Osteoblast (primary cell): ENCODE data around the gene RECQL5. TPM values are rescaled to one million over a fixed set of nuclear protein-coding genes. Genes with fewer than 3 reads are reported as not detected.

Experiments used
- DNase-seq: peaks from one replicate; pipeline ENCODE4 v3.0.0; 2011; ENCODE audit warnings: low spot score, mixed read lengths; ENCODE audit not compliant: insufficient read length; ENCODE audit errors: missing footprints
- H2AFZ ChIP-seq: 2 replicates; pipeline ENCODE4 v1.6.0; 2011; ENCODE audit warnings: mild to moderate bottlenecking, low read length
- H3K27ac ChIP-seq: 2 replicates; pipeline ENCODE4 v1.5.1; 2011; ENCODE audit warnings: mild to moderate bottlenecking, low read depth, low read length, moderate library complexity
- H3K27me3 ChIP-seq: 2 replicates; pipeline ENCODE4 v1.6.0; 2012; ENCODE audit warnings: mild to moderate bottlenecking, control low read depth, inconsistent platforms, low read length, moderate library complexity; ENCODE audit not compliant: insufficient read depth
- H3K36me3 ChIP-seq: 2 replicates; pipeline ENCODE4 v1.5.1; 2011; ENCODE audit warnings: mild to moderate bottlenecking, low read length, control low read depth, moderate library complexity; ENCODE audit not compliant: insufficient read depth
- H3K4me1 ChIP-seq: 2 replicates; pipeline ENCODE4 v1.5.1; 2011; ENCODE audit warnings: mild to moderate bottlenecking, low read length, control low read depth, moderate library complexity; ENCODE audit not compliant: insufficient read depth
- H3K4me2 ChIP-seq: 2 replicates; pipeline ENCODE4 v1.6.0; 2011; ENCODE audit warnings: mild to moderate bottlenecking, low read length; ENCODE audit not compliant: insufficient read depth
- H3K4me3 ChIP-seq: fragments of 200-600 bp; sonication (generic); 3 replicates; pipeline ENCODE4 v1.5.1; 2012; ENCODE audit warnings: mild to moderate bottlenecking, low read length, inconsistent platforms; ENCODE audit not compliant: insufficient read depth
- H3K79me2 ChIP-seq: 2 replicates; pipeline ENCODE4 v1.6.0; 2012; ENCODE audit warnings: mild to moderate bottlenecking, low read length, control low read depth, inconsistent platforms; ENCODE audit not compliant: insufficient read depth
- H3K9me3 ChIP-seq: 2 replicates; pipeline ENCODE4 v1.5.1; 2011; ENCODE audit warnings: low read depth, low read length, control low read depth
- H4K20me1 ChIP-seq: 2 replicates; pipeline ENCODE4 v1.6.0; 2012; ENCODE audit warnings: mild to moderate bottlenecking, low read length, control low read depth; ENCODE audit not compliant: insufficient read depth
- total RNA-seq: library from RNA; depleted of rRNA; stranded (reverse); fragments of >200 nt; gene quantifications from 2 replicates; pipeline ENCODE4 v1.2.3, GENCODE V29; 2012
- TF ChIP-seq, protein P1 (sequence below): IDR thresholded peaks from 2 replicates; pipeline ENCODE4 v1.5.1; 2011; ENCODE audit warnings: mild to moderate bottlenecking, low read depth, low read length, moderate library complexity; ENCODE audit errors: extremely low read depth

Gene RECQL5
- total RNA-seq, 1 donor: 17.7 TPM

DNA sequence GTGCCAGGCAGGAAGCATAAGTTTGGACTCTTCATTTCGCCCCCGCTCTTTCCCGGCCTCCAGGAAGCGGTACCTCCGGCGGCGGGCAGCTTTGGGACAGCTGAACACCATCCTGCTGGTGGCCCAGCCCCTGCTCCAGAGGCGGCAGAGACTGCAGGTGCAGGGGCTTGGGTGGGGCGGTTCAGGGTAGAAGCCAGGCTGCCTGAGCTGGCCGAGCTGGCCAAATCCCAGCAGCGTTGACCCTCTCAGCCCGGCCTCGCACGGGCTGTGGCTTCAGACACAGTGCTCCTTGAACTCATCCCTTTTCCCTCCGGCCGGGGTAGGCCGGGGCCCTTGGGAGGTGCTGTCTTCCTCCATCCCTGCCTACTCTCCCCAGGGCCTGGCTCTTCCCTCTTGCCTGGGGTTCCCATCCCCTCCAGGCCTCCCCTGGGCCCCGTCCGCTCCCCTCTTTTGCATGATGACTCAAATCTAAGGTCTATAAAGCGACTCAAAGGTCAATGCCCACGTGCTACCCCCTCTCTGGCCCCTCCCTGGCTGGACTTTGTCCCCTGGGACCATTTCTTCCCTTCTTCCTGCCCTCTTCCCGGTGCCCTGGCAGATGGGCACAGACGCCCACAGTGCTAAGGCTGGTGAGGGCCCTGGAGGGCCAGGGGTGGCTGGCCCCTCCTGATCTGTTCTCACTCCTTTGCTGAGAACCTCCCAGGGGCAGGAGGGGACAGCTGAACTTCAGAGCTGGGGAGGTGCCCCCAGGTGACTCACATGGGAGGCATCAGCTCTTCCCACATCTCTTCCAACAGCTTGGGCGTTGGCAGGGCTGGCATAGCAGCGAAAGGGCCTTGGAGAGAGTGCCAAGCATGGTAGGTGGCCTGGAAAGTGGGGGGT lies 56.6 kb downstream of the RECQL5 start:
- Histone ChIP-seq H4K20me1 (no peaks in the 10 kb centered on the region), H3K4me1 (no peaks in the 10 kb centered on the region), H3K27me3 (no peaks in the 10 kb centered on the region), H3K36me3 (no peaks in the 10 kb centered on the region), H3K9me3 (no peaks in the 10 kb centered on the region), H2AFZ (no peak overlapping the region), H3K4me2 (no peak overlapping the region), H3K4me3 (no peak overlapping the region), H3K27ac (no peak overlapping the region), H3K79me2 (no peaks in the 10 kb centered on the region)
- no peak for DNase-seq
- TF ChIP-seq, protein P1, sequence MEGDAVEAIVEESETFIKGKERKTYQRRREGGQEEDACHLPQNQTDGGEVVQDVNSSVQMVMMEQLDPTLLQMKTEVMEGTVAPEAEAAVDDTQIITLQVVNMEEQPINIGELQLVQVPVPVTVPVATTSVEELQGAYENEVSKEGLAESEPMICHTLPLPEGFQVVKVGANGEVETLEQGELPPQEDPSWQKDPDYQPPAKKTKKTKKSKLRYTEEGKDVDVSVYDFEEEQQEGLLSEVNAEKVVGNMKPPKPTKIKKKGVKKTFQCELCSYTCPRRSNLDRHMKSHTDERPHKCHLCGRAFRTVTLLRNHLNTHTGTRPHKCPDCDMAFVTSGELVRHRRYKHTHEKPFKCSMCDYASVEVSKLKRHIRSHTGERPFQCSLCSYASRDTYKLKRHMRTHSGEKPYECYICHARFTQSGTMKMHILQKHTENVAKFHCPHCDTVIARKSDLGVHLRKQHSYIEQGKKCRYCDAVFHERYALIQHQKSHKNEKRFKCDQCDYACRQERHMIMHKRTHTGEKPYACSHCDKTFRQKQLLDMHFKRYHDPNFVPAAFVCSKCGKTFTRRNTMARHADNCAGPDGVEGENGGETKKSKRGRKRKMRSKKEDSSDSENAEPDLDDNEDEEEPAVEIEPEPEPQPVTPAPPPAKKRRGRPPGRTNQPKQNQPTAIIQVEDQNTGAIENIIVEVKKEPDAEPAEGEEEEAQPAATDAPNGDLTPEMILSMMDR: no peak

DNA sequence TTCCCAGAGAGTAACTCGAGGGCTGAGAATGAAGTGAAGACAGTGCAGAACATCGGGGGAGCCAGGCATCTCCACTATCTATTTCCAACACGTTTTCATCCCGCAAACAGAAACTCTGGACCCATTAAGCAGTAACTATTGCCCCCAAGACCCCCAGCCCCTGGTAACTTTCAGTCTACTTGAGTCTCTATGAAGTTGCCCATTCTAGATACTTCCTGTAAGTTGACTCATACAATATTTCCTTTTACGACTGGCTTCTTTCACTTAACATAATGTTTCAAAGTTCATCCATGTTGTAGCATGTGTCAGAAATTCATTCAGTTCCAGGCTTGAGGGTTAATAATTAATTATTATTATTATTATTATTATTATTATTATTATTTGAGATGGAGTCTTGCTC lies 59.9 kb downstream of the RECQL5 start:
- Histone ChIP-seq H4K20me1 (no peaks in the 10 kb centered on the region), H3K79me2 (no peaks in the 10 kb centered on the region), H3K27ac (no peak overlapping the region), H2AFZ (no peak overlapping the region), H3K4me3 (no peak overlapping the region), H3K27me3 (no peaks in the 10 kb centered on the region), H3K4me2 (no peak overlapping the region), H3K36me3 (no peaks in the 10 kb centered on the region), H3K9me3 (no peaks in the 10 kb centered on the region), H3K4me1 (no peaks in the 10 kb centered on the region)
- DNase-seq: no peak
- TF ChIP-seq, protein P1: no peak

DNA sequence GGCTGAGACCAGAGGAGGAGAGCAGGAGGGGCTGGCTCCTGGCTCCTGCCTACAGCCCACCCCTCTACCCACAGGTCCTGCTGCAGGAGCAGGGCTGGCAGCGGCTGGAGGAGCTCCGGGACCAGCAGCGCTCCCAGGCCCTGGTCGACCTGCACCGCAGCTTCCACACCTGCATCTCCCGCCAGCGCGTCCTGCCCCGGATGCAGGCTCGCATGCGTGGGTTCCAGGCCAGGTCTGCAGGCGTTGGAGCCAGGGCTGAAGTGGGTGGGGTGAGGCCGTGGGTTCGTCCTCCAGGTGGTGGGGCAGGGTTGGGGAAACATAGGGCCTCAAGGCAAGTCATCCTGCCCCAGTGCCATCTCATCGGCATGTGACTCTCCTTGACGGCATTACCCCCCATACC lies 61.2 kb downstream of the RECQL5 start:
- H3K27ac ChIP-seq: no peak overlapping the region
- H3K4me1 ChIP-seq: no peaks in the 10 kb centered on the region
- H3K9me3 ChIP-seq: no peaks in the 10 kb centered on the region
- H2AFZ ChIP-seq: no peak overlapping the region
- no peak overlapping the region for H3K4me3 ChIP-seq
- H3K4me2 ChIP-seq: no peak overlapping the region
- H4K20me1 ChIP-seq: no peaks in the 10 kb centered on the region
- TF ChIP-seq, protein P1: no peak
- no peaks in the 10 kb centered on the region for H3K79me2 ChIP-seq
- H3K36me3 ChIP-seq: no peaks in the 10 kb centered on the region
- DNase-seq: no peak
- H3K27me3 ChIP-seq: no peaks in the 10 kb centered on the region

DNA sequence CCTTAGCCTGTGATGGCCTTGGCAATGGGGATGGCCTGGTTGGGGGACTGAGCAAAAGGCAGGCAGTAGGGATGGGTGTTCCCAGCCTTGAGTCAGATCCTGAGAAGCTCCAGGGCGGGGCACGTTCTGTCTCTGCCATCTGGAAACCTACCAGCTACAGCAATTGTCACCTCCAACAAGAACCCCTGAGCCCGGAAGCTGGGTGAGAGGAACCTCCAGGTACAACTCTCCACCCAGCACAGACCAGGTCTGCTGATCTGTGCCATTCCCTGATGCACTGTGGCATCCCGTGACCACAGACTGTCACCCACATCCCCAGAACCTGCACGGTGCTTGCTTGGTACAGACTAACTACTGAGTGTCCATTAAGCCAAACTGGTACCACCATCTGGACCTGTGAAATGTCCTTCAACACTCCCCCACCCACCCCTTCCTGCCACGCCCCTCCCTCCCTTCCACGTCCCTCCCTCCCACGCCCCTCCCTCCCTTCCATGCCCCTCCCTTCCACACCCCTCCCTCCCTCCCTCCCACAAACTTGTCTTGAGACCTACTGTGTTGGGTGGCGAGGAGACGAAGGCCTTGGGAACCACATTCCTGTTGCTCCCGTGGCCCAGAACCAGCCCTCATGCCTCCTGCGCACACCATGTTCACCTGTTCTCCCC lies 62.8 kb downstream of the RECQL5 start:
- TF ChIP-seq, protein P1: no peak
- no peaks in the 10 kb centered on the region for H3K9me3 ChIP-seq
- no peak overlapping the region for H3K4me3 ChIP-seq
- no peaks in the 10 kb centered on the region for H3K27me3 ChIP-seq
- H3K79me2 ChIP-seq: no peaks in the 10 kb centered on the region
- no peaks in the 10 kb centered on the region for H3K4me1 ChIP-seq
- H3K4me2 ChIP-seq: no peak overlapping the region
- no peak overlapping the region for H2AFZ ChIP-seq
- no peaks in the 10 kb centered on the region for H3K36me3 ChIP-seq
- no peaks in the 10 kb centered on the region for H4K20me1 ChIP-seq
- no peak for DNase-seq
- H3K27ac ChIP-seq: no peak overlapping the region
